Prostate gland (tissue), 2 donors: ENCODE results near the gene CHRD.

Experiments
- CTCF ChIP-seq, 4 experiments: fragments of 200-600 bp in 2 of 4; fragments of 450-650 bp in 2 of 4; sonication (generic) in 2 of 4; IDR thresholded peaks; 1 replicate in 3 of 4; 2 replicates in 1 of 4; pipeline ENCODE4 v1.5.1; 2016 to 2019; ENCODE audit warnings: antibody characterized with exemption in 4 of 4, mild to moderate bottlenecking in 2 of 4, moderate library complexity in 2 of 4
- POLR2A ChIP-seq: fragments of 450-650 bp; IDR thresholded peaks from one replicate; pipeline ENCODE4 v1.6.1; 2016; ENCODE audit warnings: antibody characterized with exemption, mild to moderate bottlenecking

- TF ChIP-seq POLR2A, result no peak
- no peak for TF ChIP-seq CTCF (IDR thresholded peaks at IDR 0.05)
Observed at GRCh38 chr3:184430940-184431339, 51.1 kb downstream of the CHRD start.
